ENCODE data around the gene RAPGEF3.

DNA sequence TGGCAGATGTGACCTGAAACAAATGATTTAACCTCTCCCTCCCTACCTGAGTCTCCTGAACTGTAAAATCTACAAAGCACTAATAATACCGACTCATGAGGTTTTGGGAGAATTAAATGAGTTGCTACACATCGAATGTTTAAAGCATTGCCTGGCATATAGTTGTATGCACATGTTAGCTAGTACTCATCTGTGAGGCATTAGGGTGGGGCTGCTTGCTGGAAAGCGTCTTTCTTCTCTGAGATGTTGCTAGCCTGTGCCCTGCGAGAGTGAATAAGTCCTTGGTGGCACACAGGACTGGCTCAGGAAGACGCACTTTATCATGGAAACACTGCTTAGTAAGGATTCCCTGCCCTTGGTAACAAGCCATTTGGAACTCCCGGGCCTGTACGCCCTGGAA lies 6.1 kb downstream of the RAPGEF3 start:
- TF ChIP-seq POLR2A (IDR thresholded peaks at IDR 0.05) (no peak), CTCF (IDR thresholded peaks at IDR 0.05) (no peak), POLR2AphosphoS5 (IDR thresholded peaks at IDR 0.05) (no peak)

Data from upper lobe of left lung (tissue), 4 donors.